OCI-LY1 (cell line): ENCODE results near the gene HS3ST4.

Experiments used
- H2AFZ ChIP-seq: fragments of 200-600 bp; sonication (generic), shearing (Covaris generic); 2 replicates; pipeline ENCODE4 v1.6.0; 2014; ENCODE audit warnings: antibody characterized with exemption, mild to moderate bottlenecking, low read length
- H3F3A ChIP-seq: fragments of 200-600 bp; sonication (generic), shearing (Covaris generic); 2 replicates; pipeline ENCODE4 v1.6.0; 2014; ENCODE audit warnings: mild to moderate bottlenecking, antibody characterized with exemption, low read length, moderate library complexity; ENCODE audit not compliant: insufficient read depth
- H3K27ac ChIP-seq: fragments of 200-600 bp; sonication (generic); 2 replicates; pipeline ENCODE4 v1.5.1; 2014; ENCODE audit warnings: low read length, mixed run types, mild to moderate bottlenecking, low read depth; ENCODE audit not compliant: poor library complexity, severe bottlenecking
- H3K27me3 ChIP-seq: fragments of 200-600 bp; sonication (generic); 2 replicates; pipeline ENCODE4 v1.6.0; 2014; ENCODE audit warnings: antibody characterized with exemption, mild to moderate bottlenecking, low read length, moderate library complexity; ENCODE audit not compliant: insufficient read depth
- H3K36me3 ChIP-seq: fragments of 200-600 bp; sonication (generic); 2 replicates; pipeline ENCODE4 v1.6.1; 2014; ENCODE audit warnings: mild to moderate bottlenecking, antibody characterized with exemption, low read length, moderate library complexity, mixed read lengths; ENCODE audit not compliant: insufficient read depth
- H3K4me1 ChIP-seq: fragments of 200-600 bp; sonication (generic); 2 replicates; pipeline ENCODE4 v1.5.1; 2014; ENCODE audit warnings: mild to moderate bottlenecking, low read length, moderate library complexity; ENCODE audit not compliant: insufficient read depth, severe bottlenecking
- H3K4me2 ChIP-seq: fragments of 200-600 bp; sonication (generic), shearing (Covaris generic); 2 replicates; pipeline ENCODE4 v1.6.1; 2014; ENCODE audit warnings: low read length
- H3K4me3 ChIP-seq: fragments of 200-600 bp; sonication (generic); 2 replicates; pipeline ENCODE4 v1.5.1; 2014; ENCODE audit warnings: low read length, low read depth, mild to moderate bottlenecking, mixed read lengths; ENCODE audit not compliant: poor library complexity, severe bottlenecking
- H3K79me2 ChIP-seq: fragments of 200-600 bp; shearing (Covaris generic); 2 replicates; pipeline ENCODE4 v1.6.1; 2016; ENCODE audit warnings: mixed run types, low read length, mixed read lengths; ENCODE audit not compliant: insufficient read depth
- H3K9ac ChIP-seq: fragments of 200-600 bp; sonication (generic), shearing (Covaris generic); 2 replicates; pipeline ENCODE4 v1.6.1; 2014; ENCODE audit warnings: mild to moderate bottlenecking, low read length, mixed read lengths
- H3K9me2 ChIP-seq: fragments of 200-600 bp; sonication (generic), shearing (Covaris generic); 2 replicates; pipeline ENCODE4 v1.6.1; 2014; ENCODE audit warnings: low read depth, mild to moderate bottlenecking, low read length, mixed read lengths
- H3K9me3 ChIP-seq: fragments of 200-600 bp; shearing (Covaris generic); 2 replicates; pipeline ENCODE4 v1.6.1; 2014; ENCODE audit warnings: low read length, mixed read lengths
- H4K20me1 ChIP-seq: fragments of 200-600 bp; sonication (generic), shearing (Covaris generic); 2 replicates; pipeline ENCODE4 v1.6.0; 2016; ENCODE audit warnings: mild to moderate bottlenecking, low read length; ENCODE audit not compliant: insufficient read depth
- EZH2 ChIP-seq: fragments of 200-600 bp; sonication (generic), shearing (Covaris generic); IDR thresholded peaks from 2 replicates; pipeline ENCODE4 v1.8.0; 2017; ENCODE audit warnings: borderline replicate concordance, mixed run types, mild to moderate bottlenecking, antibody characterized with exemption, low read length, moderate library complexity, mixed read lengths
- TF ChIP-seq, protein P1 (sequence below): fragments of 200-600 bp; sonication (generic), shearing (Covaris generic); IDR thresholded peaks from 2 replicates; pipeline ENCODE4 v1.5.1; 2017; ENCODE audit warnings: mild to moderate bottlenecking, antibody characterized with exemption, low read length, moderate library complexity, mixed read lengths

Gene HS3ST4

DNA sequence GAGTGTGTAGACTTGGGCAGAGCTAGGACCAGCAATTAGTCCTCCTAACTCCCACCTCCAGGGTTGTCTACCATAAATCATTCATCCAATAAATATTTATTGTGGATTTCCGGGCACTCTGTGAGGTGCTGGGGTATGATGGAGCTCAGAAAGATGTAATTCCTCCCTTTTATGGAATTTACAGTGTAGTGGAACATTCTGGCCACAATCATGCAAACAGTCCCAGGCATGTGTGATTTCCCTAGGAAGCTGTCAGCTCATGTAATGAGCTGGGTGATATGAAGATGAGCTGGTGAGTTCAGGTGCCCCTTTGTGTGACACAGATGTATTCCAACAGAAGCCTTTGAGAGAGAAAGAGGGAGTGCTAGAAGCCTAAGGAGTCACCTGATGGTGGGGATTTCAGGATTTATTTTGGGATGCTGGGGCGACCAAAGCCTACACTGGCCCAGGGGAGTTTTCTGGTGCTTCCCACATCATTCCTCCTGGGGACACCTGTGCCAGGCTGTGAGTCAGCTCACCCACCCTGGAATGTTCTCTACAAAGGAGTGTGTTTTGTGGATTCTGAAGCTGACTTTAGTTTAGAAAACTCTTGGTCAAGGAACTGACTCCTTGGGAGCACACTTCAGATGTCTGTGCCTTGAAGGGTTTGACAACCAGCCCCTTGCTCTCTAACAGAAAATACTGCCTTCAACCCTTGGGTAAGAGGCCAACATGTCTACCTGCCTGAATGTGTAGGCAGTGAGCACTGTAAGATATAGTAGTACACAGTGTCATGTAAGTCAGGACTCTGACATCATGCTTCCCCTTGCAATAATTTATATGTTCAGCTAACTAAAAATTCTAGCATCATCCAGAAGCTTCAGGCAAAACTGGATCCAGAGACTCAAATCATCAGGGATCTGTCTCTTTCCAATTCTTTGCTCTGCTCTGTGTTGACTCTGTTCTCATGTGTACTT is 42.9 kb downstream of the HS3ST4 start:
- Histone ChIP-seq H3K27me3 (no peaks in the 10 kb centered on the region), H4K20me1 (no peaks in the 10 kb centered on the region), H3K4me2 (no peak overlapping the region), H2AFZ (no peak overlapping the region), H3K9me3 (no peaks in the 10 kb centered on the region), H3K4me1 (no peaks in the 10 kb centered on the region), H3K36me3 (no peaks in the 10 kb centered on the region), H3K79me2 (no peaks in the 10 kb centered on the region), H3F3A (no peaks in the 10 kb centered on the region), H3K27ac (no peak overlapping the region), H3K9ac (no peak overlapping the region), H3K4me3 (no peak overlapping the region), H3K9me2 (no peaks in the 10 kb centered on the region)
- no peak for TF ChIP-seq EZH2
- TF ChIP-seq, protein P1, sequence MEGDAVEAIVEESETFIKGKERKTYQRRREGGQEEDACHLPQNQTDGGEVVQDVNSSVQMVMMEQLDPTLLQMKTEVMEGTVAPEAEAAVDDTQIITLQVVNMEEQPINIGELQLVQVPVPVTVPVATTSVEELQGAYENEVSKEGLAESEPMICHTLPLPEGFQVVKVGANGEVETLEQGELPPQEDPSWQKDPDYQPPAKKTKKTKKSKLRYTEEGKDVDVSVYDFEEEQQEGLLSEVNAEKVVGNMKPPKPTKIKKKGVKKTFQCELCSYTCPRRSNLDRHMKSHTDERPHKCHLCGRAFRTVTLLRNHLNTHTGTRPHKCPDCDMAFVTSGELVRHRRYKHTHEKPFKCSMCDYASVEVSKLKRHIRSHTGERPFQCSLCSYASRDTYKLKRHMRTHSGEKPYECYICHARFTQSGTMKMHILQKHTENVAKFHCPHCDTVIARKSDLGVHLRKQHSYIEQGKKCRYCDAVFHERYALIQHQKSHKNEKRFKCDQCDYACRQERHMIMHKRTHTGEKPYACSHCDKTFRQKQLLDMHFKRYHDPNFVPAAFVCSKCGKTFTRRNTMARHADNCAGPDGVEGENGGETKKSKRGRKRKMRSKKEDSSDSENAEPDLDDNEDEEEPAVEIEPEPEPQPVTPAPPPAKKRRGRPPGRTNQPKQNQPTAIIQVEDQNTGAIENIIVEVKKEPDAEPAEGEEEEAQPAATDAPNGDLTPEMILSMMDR: no peak

DNA sequence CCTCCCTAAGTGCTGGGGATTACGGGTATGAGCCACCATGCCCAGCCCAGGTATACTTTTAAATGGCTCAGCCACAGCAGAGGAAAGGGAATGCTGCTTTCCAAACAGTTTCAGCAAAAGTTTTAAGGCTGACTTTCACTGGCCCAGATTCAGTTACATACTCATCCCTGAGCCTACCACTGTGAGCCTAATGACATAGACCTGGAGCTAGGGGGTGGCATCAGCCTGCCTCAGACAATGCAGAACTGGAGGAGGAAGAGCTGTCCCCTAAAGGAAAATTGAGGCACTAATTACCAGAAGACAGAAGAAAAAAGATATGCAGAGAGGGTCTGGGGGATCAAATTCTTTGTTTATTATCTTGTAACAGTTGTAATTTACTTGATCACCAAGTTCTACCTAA is 43.9 kb downstream of the HS3ST4 start:
- H3K79me2 ChIP-seq: no peaks in the 10 kb centered on the region
- H3K4me3 ChIP-seq: no peak overlapping the region
- H3F3A ChIP-seq: no peaks in the 10 kb centered on the region
- H3K27ac ChIP-seq: no peak overlapping the region
- H3K9me2 ChIP-seq: no peaks in the 10 kb centered on the region
- no peak for TF ChIP-seq EZH2
- TF ChIP-seq, protein P1: no peak
- no peaks in the 10 kb centered on the region for H3K36me3 ChIP-seq
- no peaks in the 10 kb centered on the region for H3K4me1 ChIP-seq
- H3K27me3 ChIP-seq: no peaks in the 10 kb centered on the region
- H3K4me2 ChIP-seq: no peak overlapping the region
- no peaks in the 10 kb centered on the region for H3K9me3 ChIP-seq
- H3K9ac ChIP-seq: no peak overlapping the region
- no peaks in the 10 kb centered on the region for H4K20me1 ChIP-seq
- no peak overlapping the region for H2AFZ ChIP-seq

DNA sequence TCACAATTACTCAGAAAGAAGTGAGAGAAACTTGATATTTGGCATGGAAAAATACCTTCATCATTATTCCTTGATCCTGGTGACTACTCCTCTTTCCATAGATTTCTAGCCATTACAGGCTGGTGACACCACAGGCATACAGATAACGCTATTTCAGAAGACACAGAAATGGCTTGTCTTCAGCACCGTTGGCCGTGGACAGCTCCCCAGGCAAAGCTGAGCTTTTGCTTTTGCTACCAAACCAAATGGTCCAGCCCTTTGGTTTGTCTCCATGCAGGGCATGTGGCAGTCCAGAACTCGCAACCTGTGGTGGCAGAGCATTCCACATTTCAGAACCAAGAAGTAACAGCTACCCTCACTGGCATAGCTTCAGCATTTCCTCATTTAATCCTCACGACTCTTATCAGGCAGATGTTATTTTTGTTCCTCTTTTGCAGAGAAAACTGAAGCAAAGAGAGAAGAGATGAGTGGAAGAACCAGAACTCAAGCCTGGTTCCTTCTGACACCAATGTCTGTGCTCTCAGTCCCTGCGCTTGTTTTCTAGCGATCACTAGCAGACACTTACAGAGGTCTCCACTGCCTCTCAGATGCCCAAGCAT is 55.5 kb downstream of the HS3ST4 start:
- Histone ChIP-seq H3K79me2 (no peaks in the 10 kb centered on the region), H3K9me3 (no peaks in the 10 kb centered on the region), H3K9me2 (no peaks in the 10 kb centered on the region), H3K27me3 (no peaks in the 10 kb centered on the region), H3K4me3 (no peak overlapping the region), H3K4me1 (no peaks in the 10 kb centered on the region), H4K20me1 (no peaks in the 10 kb centered on the region), H3K27ac (no peak overlapping the region), H3F3A (no peaks in the 10 kb centered on the region), H3K9ac (no peak overlapping the region), H2AFZ (no peak overlapping the region), H3K4me2 (no peak overlapping the region), H3K36me3 (no peaks in the 10 kb centered on the region)
- TF ChIP-seq, protein P1: no peak
- no peak for TF ChIP-seq EZH2
